SK-N-SH (cell line): Measurements from ENCODE around the gene NIPA2. TPM values are rescaled to one million over a fixed set of nuclear protein-coding genes. Genes with fewer than 3 reads are reported as not detected.

Experiments used
- CTCF ChIA-PET: fragments of 300-600, 350-600 bp; formaldehyde crosslinking; extraction: SDS; loops from one replicate; lab custom pipeline; 2021; lab: Yijun Ruan, JAX
- POLR2A ChIA-PET: fragments of 350-600 bp; sonication (Branson Sonifier 250); formaldehyde crosslinking; extraction: SDS; loops from one replicate; lab custom pipeline; 2020; ENCODE audit warnings: antibody characterized with exemption, inconsistent platforms; lab: Yijun Ruan, JAX
- DNase-seq: peaks from one replicate; pipeline ENCODE4 v3.0.0; 2012
- H2AFZ ChIP-seq: fragments of 200-600 bp; sonication (generic); 2 replicates; pipeline ENCODE4 v1.8.1; 2016; ENCODE audit warnings: antibody characterized with exemption, mild to moderate bottlenecking, low read depth
- H3F3A ChIP-seq: fragments of 200-600 bp; sonication (generic); replicated peaks from 2 replicates; pipeline ENCODE3; 2016; ENCODE audit warnings: antibody characterized with exemption, mild to moderate bottlenecking; ENCODE audit not compliant: insufficient read depth
- H3K27ac ChIP-seq, 2 experiments: fragments of 200-500 bp in 1 of 2; fragments of 200-600 bp in 1 of 2; sonication (Bioruptor generic) in 1 of 2; sonication (generic), shearing (Covaris generic) in 1 of 2; 2 replicates each; pipeline versions ENCODE4 v1.5.1 to v1.6.1; 2014 to 2016; ENCODE audit warnings: low read depth in 2 of 2, inconsistent platforms in 1 of 2, low read length in 1 of 2, mild to moderate bottlenecking in 1 of 2, mixed read lengths in 1 of 2
- H3K27me3 ChIP-seq: fragments of 200-600 bp; sonication (generic), shearing (Covaris generic); 2 replicates; pipeline ENCODE4 v1.6.1; 2016; ENCODE audit warnings: mixed run types; ENCODE audit not compliant: insufficient read depth
- H3K36me3 ChIP-seq, 2 experiments: fragments of 200-500 bp in 1 of 2; fragments of 200-600 bp in 1 of 2; sonication (Bioruptor generic) in 1 of 2; sonication (generic) in 1 of 2; replicated peaks in 1 of 2; 2 replicates each; pipeline versions ENCODE3 to v1.5.1; 2014 to 2016; ENCODE audit warnings: low read length in 1 of 2, mild to moderate bottlenecking in 1 of 2; ENCODE audit not compliant: insufficient read depth in 2 of 2, control insufficient read depth in 1 of 2
- H3K4me1 ChIP-seq, 2 experiments: fragments of 200-500 bp in 1 of 2; fragments of 200-600 bp in 1 of 2; sonication (Bioruptor generic) in 1 of 2; sonication (generic), shearing (Covaris generic) in 1 of 2; 2 replicates each; pipeline versions ENCODE4 v1.5.1 to v1.6.1; 2014 to 2016; ENCODE audit warnings: low read depth in 1 of 2, low read length in 1 of 2, mixed run types in 1 of 2; ENCODE audit not compliant: insufficient read depth in 2 of 2, control insufficient read depth in 1 of 2
- H3K4me2 ChIP-seq: fragments of 200-600 bp; sonication (generic), shearing (Covaris generic); 2 replicates; pipeline ENCODE4 v1.6.1; 2017; ENCODE audit warnings: mixed run types
- H3K4me3 ChIP-seq, 2 experiments: fragments of 200-500 bp in 1 of 2; fragments of 200-600 bp in 1 of 2; sonication (Bioruptor generic) in 1 of 2; sonication (generic), shearing (Covaris generic) in 1 of 2; 2 replicates each; pipeline versions ENCODE4 v1.5.1 to v1.8.1; 2014 to 2016; ENCODE audit warnings: low read depth in 2 of 2, inconsistent platforms in 1 of 2, low read length in 1 of 2, mild to moderate bottlenecking in 1 of 2, mixed read lengths in 1 of 2, moderate library complexity in 1 of 2
- H3K79me2 ChIP-seq: fragments of 200-600 bp; sonication (generic); 2 replicates; pipeline ENCODE4 v1.8.1; 2017; ENCODE audit warnings: mild to moderate bottlenecking; ENCODE audit not compliant: insufficient read depth
- H3K9ac ChIP-seq: fragments of 200-600 bp; sonication (generic); 2 replicates; pipeline ENCODE4 v1.6.1; 2017; ENCODE audit warnings: mixed run types
- H3K9me2 ChIP-seq: fragments of 200-600 bp; sonication (generic); 2 replicates; pipeline ENCODE4 v1.6.1; 2017; ENCODE audit warnings: mixed run types
- H3K9me3 ChIP-seq: fragments of 200-600 bp; sonication (generic); 2 replicates; pipeline ENCODE4 v1.6.1; 2017; ENCODE audit warnings: mixed run types, mild to moderate bottlenecking, moderate library complexity
- H4K20me1 ChIP-seq: fragments of 200-600 bp; sonication (generic); 2 replicates; pipeline ENCODE4 v1.6.1; 2017; ENCODE audit warnings: mild to moderate bottlenecking, mixed run types; ENCODE audit not compliant: insufficient read depth
- CHD2 ChIP-seq: fragments of 150-350 bp; IDR thresholded peaks from 2 replicates; pipeline ENCODE4 v1.6.1; 2018; ENCODE audit warnings: low read length; ENCODE audit not compliant: partially characterized antibody
- ELF1 ChIP-seq: IDR thresholded peaks from 2 replicates; pipeline ENCODE4 v1.4.0; 2012
- EP300 ChIP-seq, 2 experiments: IDR thresholded peaks; 2 replicates each; pipeline versions ENCODE4 v1.4.0 to v1.6.1; 2012; ENCODE audit warnings: borderline replicate concordance in 1 of 2, low read depth in 1 of 2, low read length in 1 of 2
- EZH2phosphoT487 ChIP-seq: fragments of 200-600 bp; sonication (generic); IDR thresholded peaks from 2 replicates; pipeline ENCODE4 v1.6.1; 2017; ENCODE audit warnings: low read depth, mixed run types, mild to moderate bottlenecking, antibody characterized with exemption, moderate library complexity, borderline replicate concordance
- FOSL2 ChIP-seq: IDR thresholded peaks from 2 replicates; pipeline ENCODE4 v1.4.0; 2012; ENCODE audit warnings: low read depth, mild to moderate bottlenecking, moderate library complexity, borderline replicate concordance
- FOXM1 ChIP-seq: IDR thresholded peaks from 2 replicates; pipeline ENCODE4 v1.4.0; 2012; ENCODE audit warnings: low read depth, mild to moderate bottlenecking
- IRF3 ChIP-seq: fragments of 150-350 bp; IDR thresholded peaks from 2 replicates; pipeline ENCODE4 v1.6.1; 2016; ENCODE audit warnings: mild to moderate bottlenecking, low read depth, low read length
- JUND ChIP-seq: IDR thresholded peaks from 2 replicates; pipeline ENCODE4 v1.4.0; 2012
- MAX ChIP-seq: IDR thresholded peaks from 2 replicates; pipeline ENCODE4 v1.4.0; 2012; ENCODE audit warnings: low read depth
- MEF2A ChIP-seq: IDR thresholded peaks from 2 replicates; pipeline ENCODE4 v1.4.0; 2012; ENCODE audit warnings: low read depth, borderline replicate concordance
- POLR2AphosphoS5 ChIP-seq: IDR thresholded peaks from 2 replicates; pipeline ENCODE4 v1.6.1; 2012; ENCODE audit warnings: low read depth, low read length
- RAD21 ChIP-seq: IDR thresholded peaks from 2 replicates; pipeline ENCODE4 v1.6.1; 2012; ENCODE audit warnings: mild to moderate bottlenecking, low read length
- REST ChIP-seq: IDR thresholded peaks from 2 replicates; pipeline ENCODE4 v1.6.1; 2012; ENCODE audit warnings: mild to moderate bottlenecking, low read depth, low read length, moderate library complexity
- RXRA ChIP-seq: IDR thresholded peaks from 2 replicates; pipeline ENCODE4 v1.4.0; 2012; ENCODE audit warnings: low read depth, mild to moderate bottlenecking, borderline replicate concordance
- SIN3A ChIP-seq: IDR thresholded peaks from 2 replicates; pipeline ENCODE4 v1.6.1; 2012; ENCODE audit warnings: low read depth, mild to moderate bottlenecking, low read length, moderate library complexity, borderline replicate concordance
- TAF1 ChIP-seq: IDR thresholded peaks from 2 replicates; pipeline ENCODE4 v1.6.1; 2012; ENCODE audit warnings: low read depth, mild to moderate bottlenecking, low read length, moderate library complexity, borderline replicate concordance
- USF1 ChIP-seq: IDR thresholded peaks from 2 replicates; pipeline ENCODE4 v1.4.0; 2012; ENCODE audit warnings: low read depth, borderline replicate concordance
- YY1 ChIP-seq: IDR thresholded peaks from 2 replicates; pipeline ENCODE4 v1.4.0; 2012; ENCODE audit warnings: low read depth, mild to moderate bottlenecking
- ZBTB33 ChIP-seq: IDR thresholded peaks from 2 replicates; pipeline ENCODE4 v1.4.0; 2012; ENCODE audit warnings: low read depth, borderline replicate concordance
- WGBS: methylation state at CpG from one replicate; pipeline ENCODE4 v1.1.6; 2017; ENCODE audit warnings: low lambda C conversion rate; 5-methylcytosine and 5-hydroxymethylcytosine counted together
- polyA plus RNA-seq, 3 experiments: library from polyadenylated mRNA; depleted of rRNA; stranded (reverse); fragments of >200 nt; gene quantifications; 2 replicates each; pipeline ENCODE4 v1.2.3, GENCODE V29; 2012

Gene NIPA2
- polyA plus RNA-seq, 1 of the 3 experiments (the other 2 are of a cell fraction), result 32.0 TPM

- Histone ChIP-seq H3K4me3 (no peak overlapping the region), H3F3A (no peaks in the 10 kb centered on the region), H3K4me1 (no peaks in the 10 kb centered on the region), H3K9ac (no peak overlapping the region), H3K27me3 (no peaks in the 10 kb centered on the region), H3K27ac (no peak overlapping the region), H3K9me2 (no peaks in the 10 kb centered on the region)
- CTCF ChIA-PET, result no interaction called here
- TF ChIP-seq TAF1 (no peak), ELF1 (no peak), YY1 (no peak), MEF2A (no peak), FOSL2 (no peak), CHD2 (no peak), POLR2AphosphoS5 (no peak)
- TF ChIP-seq, all 33 proteins: peak for 0
- H4K20me1 ChIP-seq, result no peaks in the 10 kb centered on the region
- H3K36me3 ChIP-seq, result peaks cover 31 to 67% of the 10 kb centered on the region in 2 experiments
- no peak overlapping the region for H2AFZ ChIP-seq
- DNase-seq, result no peak
- no peaks in the 10 kb centered on the region for H3K9me3 ChIP-seq
- no peak overlapping the region for H3K4me2 ChIP-seq
- POLR2A ChIA-PET, result no interaction called here
- WGBS, result 93% methylated on average over 5 of the region's 8 CpGs
- H3K79me2 ChIP-seq, result no peaks in the 10 kb centered on the region
These were observed 72.8 kb downstream of the NIPA2 start for GRCh38 chr15:22911306-22911705.

GRCh38 chr15:22912256-22912655, 73.8 kb downstream of the NIPA2 start:
- Histone ChIP-seq H3K27me3 (no peaks in the 10 kb centered on the region), H2AFZ (no peak overlapping the region), H3K4me2 (no peak overlapping the region), H3K27ac (no peak overlapping the region), H3K36me3 (peaks cover 27 to 69% of the 10 kb centered on the region in 2 experiments), H3K4me3 (no peak overlapping the region), H3K9me3 (no peaks in the 10 kb centered on the region), H4K20me1 (no peaks in the 10 kb centered on the region), H3K4me1 (no peaks in the 10 kb centered on the region), H3F3A (no peaks in the 10 kb centered on the region), H3K9ac (no peak overlapping the region), H3K79me2 (no peaks in the 10 kb centered on the region), H3K9me2 (no peaks in the 10 kb centered on the region)
- CTCF ChIA-PET, result no interaction called here
- DNase-seq, result no peak
- TF ChIP-seq EZH2phosphoT487, result no peak
- no peak for TF ChIP-seq EP300 (IDR thresholded peaks at IDR 0.05; ENCODE audit: borderline replicate concordance in 1 of 2, low read depth in 1 of 2, low read length in 1 of 2)
- TF ChIP-seq CHD2, result no peak
- TF ChIP-seq FOXM1, result no peak
- TF ChIP-seq USF1, result no peak
- no peak for TF ChIP-seq ZBTB33
- TF ChIP-seq RAD21, result no peak
- TF ChIP-seq SIN3A, result no peak
- TF ChIP-seq RXRA, result no peak
- TF ChIP-seq TAF1, result no peak
- no peak for TF ChIP-seq REST
- TF ChIP-seq IRF3, result no peak
- TF ChIP-seq JUND, result no peak
- no peak for TF ChIP-seq MAX
- 96% methylated on average over 12 of the region's 12 CpGs for WGBS
- POLR2A ChIA-PET, result no interaction called here
